Posterior cingulate gyrus (tissue), 11 donors: Measurements from ENCODE around the gene PARP3.
"Not testable (repeated sequence)": the region's sequence is repeated elsewhere in the genome, so short reads cannot be mapped to it uniquely, and the experiment has no call there.

Experiments
- DNase-seq, 10 donors: peaks; one replicate each; pipeline versions ENCODE4 v3.0.0 to v3.0.0-alpha.2; 2020 to 2021; ENCODE audit warnings: mixed read lengths in 3 of 10
- intact Hi-C: fragments of 100-400 bp; cut with DNase I; formaldehyde crosslinking; loops from one replicate; pipeline ENCODE4 v1.15.1; 2023

PARP3 gene

DNA sequence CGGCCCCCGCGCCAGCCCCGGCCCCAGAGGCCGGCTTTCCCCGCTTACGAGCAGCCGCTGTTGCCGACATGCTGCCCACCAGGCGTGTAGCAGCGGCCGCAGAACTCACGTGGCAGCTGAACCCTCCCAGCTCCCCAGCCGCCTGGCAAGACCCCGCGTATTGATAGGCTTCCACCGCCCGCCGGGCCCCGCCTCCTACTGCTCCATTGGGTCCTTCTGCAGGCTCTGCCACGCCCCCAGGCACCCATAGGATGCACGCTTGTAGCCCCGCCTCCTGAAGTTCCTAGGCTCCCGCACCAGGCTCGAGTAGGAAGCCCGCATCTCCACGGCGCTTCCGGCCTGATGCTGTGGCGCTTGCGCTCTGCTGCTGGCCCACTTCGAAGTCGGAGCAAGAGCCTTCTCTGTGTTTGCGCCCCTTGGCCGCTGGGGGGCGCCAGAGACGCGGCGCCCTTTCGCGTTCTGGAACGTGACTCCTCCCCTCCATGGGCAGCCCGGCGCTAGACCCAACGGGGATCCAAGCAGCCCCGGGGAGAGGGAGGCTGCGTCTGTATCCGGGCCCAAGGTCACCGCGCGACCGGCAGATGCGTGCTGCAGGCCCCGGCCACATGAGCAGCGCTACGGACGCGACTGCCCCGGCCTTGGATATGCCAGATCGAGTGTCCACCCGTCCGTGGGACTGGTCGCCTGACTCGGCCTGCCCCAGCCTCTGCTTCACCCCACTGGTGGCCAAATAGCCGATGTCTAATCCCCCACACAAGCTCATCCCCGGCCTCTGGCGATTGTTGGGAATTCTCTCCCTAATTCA lies at the start of gene PARP3, which contains the start of gene RRP9:
TSS of gene PARP3 (plus strand) at position 566 of the 805 bp plus-strand sequence. CDS start 993 bp downstream, outside the sequence.
TSS of gene RRP9 (minus strand) at position 107 of the 805 bp plus-strand sequence. CDS start at position 70, 37 bp downstream.
- DNase-seq = peak; percentile 99 to 100 (median 100)
- intact Hi-C loops = loop anchor here (1.0 kb wide), 2 partner anchors 32 to 54 kb away; partner anchors contain the start of gene ABHD14B

DNA sequence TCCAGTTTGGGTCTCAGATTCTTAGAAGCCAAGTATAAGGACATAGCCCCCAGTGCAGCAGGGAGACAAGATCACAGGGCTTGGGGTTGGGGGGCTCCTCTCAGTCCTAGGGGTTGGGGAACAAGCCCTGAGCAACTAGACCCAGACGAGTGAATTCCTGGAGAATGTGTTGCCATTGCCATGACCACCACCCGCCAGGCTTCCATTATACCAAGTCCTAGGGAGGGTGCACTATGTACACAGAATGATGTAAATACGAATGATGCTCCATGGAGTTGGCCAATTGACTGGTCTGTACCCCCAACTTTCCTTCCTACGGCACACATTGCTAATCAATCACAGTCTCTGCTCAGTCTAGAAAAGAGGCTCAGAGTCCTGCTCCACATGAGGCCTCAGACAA lies 47.8 kb upstream of the PARP3 start:
- no peak for DNase-seq
- intact Hi-C loops = no loop called here

DNA sequence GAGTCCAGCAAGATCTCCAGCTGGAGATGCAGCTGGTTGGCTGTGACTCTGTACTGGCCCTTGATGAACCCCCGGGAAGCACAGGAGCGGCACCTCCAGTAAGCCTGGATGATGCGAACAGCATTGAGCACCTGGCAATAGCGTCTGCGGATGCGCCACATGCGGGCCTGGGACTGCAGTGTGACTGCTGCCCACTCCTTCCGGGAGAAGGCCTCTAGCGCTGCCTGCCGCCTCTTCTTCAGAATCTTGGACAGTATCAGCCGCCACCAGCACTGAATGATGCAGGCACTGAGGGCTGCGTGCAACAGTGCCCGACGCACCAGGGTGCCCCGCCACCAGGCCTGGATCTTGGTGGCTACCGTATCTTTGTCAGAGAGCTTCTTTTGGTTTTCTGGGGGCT lies 47.2 kb upstream of the PARP3 start:
- no peak for DNase-seq
- intact Hi-C loops = no loop called here

DNA sequence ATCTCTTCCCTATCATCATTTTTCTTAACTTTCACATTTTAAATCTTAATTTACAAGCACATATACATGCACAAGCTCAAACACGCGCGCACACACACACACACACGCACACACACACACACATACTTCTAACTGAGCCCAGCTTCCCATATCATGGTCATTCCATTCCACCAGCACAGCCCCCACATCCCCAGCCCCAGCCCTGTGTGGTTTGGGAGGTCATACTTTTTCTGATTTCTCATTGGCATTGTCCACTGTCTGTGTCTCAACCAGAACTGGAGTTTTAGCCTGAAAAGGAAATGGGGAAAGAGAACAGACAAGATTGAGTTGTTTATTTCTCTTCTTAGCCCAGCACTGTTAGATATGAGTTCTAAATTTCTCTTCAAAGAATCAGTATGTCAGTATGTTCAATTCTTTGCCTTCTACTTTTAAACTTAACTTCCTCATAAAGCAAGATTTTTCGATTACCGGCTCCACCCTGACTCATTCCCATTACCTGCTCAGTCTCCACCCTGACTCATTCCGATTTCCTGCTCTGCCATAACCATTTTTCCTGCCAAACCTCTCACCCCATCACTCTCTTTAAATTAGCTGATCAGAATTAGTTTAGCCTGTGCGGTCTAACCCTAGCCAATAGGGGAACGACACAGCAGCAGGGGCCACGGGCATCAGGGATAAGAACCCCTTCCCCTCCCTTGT lies 45.4 kb upstream of the PARP3 start:
- no peak for DNase-seq
- intact Hi-C loops = no loop called here

DNA sequence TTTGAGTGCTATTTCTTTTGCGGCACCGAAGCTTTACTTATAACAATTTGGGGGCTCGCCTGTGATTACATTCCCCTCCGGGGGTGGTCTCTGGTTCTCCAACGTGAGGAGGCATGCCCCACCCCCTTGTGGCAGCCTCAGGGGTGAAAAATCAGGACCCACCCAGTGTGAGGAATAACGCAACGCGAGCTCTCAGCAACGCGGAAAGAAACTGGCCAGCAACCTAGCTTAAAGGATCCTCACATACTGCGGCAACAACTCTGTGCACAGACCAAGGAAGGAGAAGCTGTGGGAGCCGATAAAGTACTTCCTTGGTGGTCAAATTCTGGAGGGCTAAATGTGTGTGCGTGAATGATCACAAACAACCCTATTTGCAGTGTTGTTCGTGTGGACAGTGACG lies 44.8 kb upstream of the PARP3 start:
- intact Hi-C loops = no loop called here
- no peak for DNase-seq

DNA sequence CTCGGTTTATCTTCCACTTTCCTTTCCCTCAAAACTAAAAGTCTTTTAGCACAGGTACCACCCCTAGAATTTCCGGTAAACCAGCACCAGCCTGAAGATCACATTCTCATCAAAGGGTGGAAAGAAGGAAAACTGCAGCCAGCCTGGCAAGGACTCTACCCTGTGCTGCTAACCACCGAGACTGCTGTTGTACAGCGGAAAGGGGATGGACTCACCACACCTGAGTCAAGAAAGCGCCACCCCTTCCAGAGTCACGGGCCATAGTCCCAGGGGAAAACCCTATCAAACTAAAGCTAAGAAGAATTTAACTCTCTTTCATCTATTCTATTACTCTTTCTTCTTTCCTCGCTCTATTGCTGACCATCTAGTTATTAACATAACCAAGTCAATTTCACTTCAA lies 42.1 kb upstream of the PARP3 start:
- DNase-seq, intact Hi-C loops: not testable (repeated sequence)

DNA sequence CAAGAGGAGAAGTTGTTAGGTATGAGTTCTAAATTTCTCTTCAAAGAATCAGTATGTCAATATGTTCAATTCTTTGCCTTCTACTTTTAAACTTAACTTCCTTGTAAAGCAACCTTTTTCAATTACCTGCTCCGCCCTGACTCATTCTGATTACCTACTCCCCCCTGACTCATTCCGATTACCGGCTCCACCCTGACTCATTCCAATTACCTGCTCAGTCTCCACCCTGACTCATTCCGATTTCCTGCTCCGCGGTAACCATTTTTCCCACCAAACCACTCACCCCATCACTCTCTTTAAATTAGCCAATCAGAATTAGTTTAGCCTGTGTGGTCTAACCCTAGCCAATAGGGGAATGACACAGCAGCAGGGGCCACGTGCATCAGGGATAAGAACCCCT lies 39.8 kb upstream of the PARP3 start:
- DNase-seq, intact Hi-C loops: not testable (repeated sequence)

DNA sequence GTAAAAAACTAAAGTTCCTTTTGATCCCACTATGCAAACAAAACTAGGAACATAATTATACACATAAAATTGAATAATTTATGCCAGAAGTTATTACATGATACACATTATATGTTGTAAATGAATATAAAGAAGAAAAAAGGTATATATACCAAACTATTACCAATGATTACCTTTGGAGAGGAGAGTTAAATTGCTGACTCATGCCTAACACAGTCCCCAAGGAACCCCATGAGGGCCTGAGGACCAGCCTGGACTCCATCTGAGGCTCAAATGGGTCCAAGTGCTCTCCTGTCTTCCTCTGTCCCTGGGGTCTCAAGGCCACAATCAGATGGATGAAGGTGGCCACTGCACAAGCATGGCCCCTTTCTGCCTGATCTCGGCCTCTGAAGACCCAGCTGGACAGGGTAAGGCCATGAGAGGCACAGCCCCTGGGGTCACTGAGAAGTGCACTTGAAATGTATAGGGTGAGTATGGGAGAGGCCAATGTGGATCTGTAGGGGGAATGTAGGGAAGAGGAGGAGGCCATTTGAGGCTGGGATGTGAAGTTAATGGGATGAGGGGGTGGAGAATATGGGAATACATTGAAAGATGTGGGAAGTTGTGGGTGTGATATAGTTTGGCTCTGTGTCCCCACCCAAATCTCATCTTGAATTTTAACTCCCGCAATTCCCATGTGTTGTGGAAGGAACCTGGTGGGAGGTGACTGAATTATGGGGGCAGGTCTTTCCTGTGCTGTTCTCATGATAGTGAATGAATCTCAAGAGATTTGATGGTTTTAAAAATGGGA lies 37.9 kb upstream of the PARP3 start:
- DNase-seq = no peak
- intact Hi-C loops = no loop called here

DNA sequence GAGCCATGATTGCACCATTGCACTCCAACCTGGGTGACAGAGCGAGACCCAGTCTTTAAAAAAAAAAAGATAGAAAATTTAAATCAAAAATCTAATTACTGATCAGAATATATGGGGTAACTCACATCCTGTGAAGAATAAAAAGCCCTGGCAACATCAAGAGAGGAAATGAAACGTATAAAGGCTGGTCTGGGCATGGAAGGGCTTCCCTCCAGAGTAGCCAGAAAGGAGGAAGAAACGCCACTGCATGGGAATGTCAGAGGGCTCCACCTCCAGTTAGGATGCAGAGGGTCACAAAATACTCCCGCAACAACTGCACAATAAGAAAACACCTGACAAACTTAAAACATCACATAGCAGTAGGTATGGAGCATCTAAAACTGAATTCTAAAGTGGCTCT lies 34.1 kb upstream of the PARP3 start:
- intact Hi-C loops = no loop called here
- peak in 1 of 10 donors; percentile 3 for DNase-seq

DNA sequence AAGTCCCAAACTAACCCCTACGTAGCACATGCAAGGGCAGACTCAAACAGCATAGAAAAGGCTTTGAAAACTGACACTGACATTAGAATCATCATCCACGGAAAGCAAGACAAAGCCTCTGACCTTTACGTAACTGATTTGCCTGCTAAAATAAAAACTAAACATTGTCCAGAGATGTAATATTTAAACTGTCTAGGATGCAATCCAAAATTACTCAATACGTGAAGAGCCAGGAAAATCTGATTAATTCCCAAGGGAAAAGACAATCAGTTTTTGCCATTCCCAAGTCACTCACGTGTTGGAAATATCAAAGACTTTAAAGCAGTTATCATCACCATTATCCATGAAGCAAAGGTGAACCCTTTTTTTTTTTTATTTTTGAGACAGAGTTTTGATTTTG lies 25.7 kb upstream of the PARP3 start:
- no peak for DNase-seq
- intact Hi-C loops = no loop called here

DNA sequence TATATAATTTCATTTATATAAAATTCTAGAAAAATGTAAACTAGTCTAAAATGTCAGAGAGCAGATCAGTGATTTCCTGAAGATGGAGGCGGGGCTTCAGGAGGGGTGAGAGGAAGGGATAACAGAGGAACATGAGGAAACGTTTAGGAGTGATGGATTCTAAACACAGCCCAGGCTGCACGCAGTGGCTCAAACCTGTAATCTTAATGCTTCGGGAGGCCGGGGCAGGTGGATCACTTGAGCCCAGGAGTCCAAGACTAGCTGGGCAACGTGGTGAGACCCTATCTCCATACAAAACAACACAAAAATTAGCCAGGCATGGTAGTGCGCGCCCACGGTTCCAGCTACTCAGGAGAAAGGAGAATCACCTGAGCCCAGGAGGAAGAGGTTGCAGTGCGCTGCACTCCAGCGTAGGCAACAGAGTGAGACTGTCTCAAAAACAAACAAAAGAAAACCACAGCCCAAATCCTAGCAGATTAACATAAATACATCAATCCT lies 21.0 kb upstream of the PARP3 start:
- intact Hi-C loops = no loop called here
- peak in 1 of 10 donors; percentile 14 for DNase-seq

DNA sequence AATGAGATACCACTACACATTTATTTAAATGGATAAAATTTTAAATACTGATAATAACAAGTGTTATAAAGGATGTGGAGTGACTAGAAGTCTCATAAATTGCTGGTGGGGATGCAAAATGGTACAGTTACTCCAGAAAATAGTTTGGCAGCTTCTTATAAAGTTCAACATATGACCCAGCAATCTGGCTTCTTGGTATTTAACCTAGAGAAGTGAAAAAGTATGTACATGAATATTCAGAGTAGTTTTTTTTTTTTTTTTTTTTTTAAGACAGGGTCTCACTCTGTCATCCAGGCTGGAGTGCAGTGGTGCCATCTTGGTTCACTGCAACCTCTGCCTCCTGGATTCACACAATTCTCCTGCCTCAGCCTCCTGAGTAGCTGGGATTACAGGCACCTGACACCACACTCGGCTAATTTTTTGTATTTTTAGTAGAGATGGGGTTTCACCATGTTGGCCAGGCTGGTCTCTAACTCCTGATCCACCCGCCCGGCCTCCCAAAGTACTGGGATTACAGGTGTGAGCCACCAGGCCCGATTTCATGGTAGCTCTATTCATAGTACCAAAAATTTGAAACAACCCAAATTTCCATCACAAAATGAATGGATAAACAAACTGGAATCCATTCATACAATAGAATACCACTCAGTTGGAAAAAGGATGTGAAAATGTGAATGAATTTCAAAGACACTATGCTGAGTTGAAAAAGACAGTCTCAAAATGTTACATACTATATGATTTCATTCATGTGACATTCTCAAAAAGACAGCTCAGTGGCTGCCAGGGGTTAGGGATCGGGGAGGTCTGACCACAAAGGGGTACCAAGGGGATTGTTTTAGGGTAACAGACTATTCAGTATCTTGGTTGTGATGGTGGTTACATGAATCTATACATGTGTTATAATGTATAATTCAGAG lies 14.8 kb upstream of the PARP3 start:
- intact Hi-C loops = no loop called here

DNA sequence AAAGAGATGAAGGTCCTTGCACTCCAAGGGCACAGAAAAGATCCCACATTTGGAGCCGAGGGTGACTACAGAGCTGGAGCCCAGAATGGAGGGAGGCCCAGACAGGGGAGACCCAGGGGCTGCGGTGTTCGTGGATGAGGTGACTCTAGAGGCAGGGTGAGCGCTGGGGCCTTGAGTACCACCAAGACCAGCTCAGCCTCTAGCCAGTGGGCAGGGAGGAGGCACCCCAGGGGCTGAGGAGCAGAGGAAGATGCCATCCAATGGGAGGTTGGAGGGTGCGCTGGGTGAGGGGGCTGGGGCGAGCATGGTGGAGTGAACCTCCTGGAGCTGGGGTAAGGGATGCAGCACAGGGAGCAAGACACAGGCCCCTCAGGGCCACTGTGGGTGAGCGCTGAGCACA lies 13.7 kb upstream of the PARP3 start:
- peak in 1 of 10 donors; percentile 62 for DNase-seq
- intact Hi-C loops = no loop called here

More for the DNA sequence above, 14.8 kb upstream of the PARP3 start:
- DNase-seq = peak in 2 of 10 donors; percentile 29 to 56

DNA sequence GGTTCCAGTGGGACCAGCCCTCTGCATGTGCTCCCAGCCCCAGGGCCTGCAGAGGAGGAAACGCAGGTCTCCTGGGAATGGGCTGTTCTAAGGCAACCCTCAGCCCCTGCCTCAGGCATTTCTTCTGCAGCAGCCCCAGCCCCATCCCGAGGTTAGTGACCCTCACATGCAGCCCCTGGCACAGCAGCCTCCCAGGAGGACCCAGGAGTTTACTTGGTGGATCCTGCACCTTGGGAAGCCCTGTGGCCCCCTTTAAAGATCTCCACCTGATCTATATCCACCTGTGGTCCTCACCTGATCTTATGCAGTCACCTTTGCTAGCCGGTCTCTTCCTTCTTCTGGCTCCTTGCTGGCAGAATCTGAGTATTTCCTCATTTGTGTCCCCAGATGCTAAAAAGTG lies 13.2 kb upstream of the PARP3 start:
- peak in 1 of 10 donors; percentile 51 for DNase-seq
- intact Hi-C loops = not testable (repeated sequence)

DNA sequence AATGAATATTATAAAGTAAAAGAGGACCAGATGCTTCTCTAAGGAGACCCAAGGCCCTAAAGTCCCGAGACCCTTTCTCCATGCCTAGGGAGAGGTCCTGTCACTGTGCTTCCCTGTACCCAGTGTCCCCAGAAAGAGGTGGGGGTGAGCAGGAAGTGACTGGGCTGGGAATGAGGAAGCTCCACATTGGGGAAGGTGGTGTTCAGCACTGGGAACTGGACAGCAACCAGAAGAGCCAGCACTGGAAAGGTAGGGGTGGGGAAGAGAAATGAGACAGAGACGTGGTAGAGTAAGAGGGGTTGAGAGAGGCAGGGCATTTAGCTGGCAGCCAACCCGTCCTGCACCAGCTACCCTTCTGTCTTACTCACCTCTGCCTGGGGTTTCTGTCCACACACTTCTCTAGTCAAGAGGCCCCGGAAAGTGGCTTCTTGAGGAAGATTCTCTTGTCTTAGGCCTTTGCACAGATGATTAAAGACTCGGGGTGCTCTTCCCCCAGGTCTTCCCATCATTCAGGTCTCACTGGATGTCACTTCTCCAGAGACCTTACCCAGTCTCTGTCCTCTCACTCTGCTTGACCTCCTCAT lies 12.7 kb upstream of the PARP3 start:
- intact Hi-C loops = no loop called here
- peak in 2 of 10 donors; percentile 3 to 22 for DNase-seq

DNA sequence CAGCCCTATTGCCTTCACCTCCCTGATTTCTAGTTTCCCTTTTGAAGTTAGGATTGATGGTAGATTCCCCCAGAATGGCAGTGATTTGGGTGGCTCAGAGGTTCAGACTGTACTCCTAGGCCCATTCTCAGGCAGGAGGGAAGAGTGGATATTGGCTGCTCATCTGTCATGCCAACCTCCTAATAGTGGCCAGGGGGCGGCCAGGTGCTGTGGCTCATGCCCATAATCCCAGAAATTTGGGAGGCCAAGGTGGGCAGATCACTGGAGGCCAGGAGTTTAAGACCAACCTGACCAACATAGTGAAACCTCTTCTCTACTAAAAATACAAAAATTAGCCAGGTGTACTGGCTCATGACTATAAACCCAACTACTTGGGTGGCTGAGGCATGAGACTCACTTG lies 11.7 kb upstream of the PARP3 start:
- intact Hi-C loops = no loop called here
- DNase-seq = peak in 2 of 10 donors; percentile 2 to 11

DNA sequence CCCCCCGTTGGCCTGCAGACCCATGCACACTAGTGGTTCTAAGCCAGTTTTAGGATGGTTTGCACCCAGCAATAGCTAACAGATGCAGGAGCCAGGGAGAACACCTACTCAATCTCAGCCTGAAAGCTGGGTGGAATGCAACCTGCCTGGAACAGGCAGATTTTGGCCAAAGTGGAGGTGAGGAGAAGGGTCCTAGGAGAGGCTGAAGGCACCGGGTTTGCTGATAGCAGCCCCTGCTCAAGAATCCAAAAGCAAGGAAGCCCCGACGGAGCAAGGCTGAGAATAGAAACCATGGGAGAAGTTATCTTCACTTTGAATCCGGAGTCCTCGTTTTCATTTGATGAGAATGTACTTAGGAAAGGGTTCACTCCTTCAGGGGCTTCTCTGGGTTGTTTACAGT lies 10.4 kb upstream of the PARP3 start:
- DNase-seq = peak in 2 of 10 donors; percentile 11 to 41
- intact Hi-C loops = no loop called here

DNA sequence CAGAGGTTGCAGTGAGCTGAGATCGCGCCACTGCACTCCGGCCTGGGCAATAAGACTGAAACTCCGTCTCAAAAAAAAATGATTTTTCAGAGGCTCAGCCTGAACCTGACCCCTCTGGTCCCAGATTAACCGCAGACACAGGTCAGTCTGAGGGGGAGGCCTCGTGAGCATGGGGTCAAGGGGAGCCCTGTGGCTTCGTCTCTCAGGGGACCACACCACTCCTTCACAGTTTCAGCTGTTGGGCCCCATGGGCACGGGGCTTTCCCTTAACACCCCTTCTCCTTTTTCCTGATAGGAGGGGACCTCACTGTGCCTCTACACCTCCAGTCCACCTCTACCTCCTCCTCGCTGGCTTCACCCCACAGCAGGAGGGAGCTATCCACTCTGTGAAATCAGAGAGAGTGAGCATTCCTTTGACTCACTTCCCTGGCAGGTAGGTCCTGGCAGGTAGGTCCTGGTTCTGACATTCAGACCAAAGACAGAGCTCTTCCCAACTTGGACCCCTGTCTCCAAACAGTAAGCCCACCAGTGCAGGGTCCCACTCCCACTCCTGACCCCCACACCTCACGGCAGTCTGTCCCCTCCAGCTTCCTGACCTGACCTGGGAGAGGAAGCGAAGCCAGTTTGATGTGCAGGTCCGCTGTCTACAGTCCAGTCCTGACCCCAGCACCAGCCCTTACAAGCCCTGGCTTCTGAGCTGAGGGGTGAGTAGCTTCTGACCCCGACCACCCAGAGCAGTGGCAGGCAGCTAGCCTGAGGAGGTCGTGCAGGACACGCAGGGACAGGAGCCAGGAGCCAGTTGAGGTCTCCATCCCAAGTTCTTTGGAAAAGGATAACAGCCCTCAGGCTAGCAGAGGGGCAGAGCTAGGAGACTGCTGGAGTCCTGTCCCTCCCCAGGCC lies 9.4 kb upstream of the PARP3 start:
- DNase-seq = peak in 2 of 10 donors; percentile 62 to 74
- intact Hi-C loops = no loop called here
